Liver (tissue), 3 donors: Measurements from ENCODE around the gene TEX19.

Experiments used
- GABPA ChIP-seq, 2 donors: IDR thresholded peaks in 1 of 2; conservative IDR thresholded peaks in 1 of 2; 2 replicates each; pipeline ENCODE4 v1.6.1; 2016; ENCODE audit warnings: antibody characterized with exemption in 2 of 2, mild to moderate bottlenecking in 1 of 2, moderate library complexity in 1 of 2
- TF ChIP-seq, protein P1 (sequence below): fragments of 150-350 bp; IDR thresholded peaks from 2 replicates; pipeline ENCODE4 v1.5.1; 2017; ENCODE audit warnings: improper control_type of control experiment, low read depth, low read length; ENCODE audit not compliant: missing input control
- donor health status: healthy.
- donor health status: healthy.

DNA sequence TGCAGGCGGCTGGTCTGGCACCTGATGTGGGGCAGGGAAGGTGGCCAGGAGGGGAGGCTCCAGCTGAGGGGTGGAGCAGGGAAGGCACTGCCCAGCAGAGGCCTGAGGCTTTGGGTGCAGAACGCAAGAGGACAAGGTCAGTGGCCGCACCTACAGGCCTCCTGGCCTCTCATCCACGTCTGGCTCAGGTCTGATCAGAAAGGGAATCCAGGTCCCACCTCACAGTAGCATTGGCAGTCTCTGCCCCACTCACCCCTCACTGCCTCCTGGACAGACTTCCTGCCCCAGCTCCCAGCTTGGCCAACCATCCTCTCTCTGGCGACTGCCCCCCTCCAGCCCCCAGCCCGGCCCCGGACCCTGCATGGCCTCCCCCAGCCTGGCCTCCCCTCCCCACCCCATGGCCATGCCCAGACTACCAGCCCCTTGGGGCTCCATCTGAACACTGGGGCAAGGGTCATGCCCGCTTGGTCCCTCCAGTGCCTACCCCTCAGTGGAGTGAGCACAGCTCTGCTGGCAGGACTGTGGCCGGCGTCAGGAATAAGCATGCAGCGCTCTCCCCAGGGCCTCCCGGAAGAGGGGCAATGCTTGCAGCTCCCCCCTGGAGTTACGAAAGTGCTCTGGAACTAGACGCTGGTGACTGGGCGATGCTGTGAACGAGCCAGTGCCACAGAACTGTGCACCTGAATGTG is 17.1 kb downstream of the TEX19 start:
- no peak for TF ChIP-seq GABPA (IDR thresholded peaks at IDR 0.05 in 1 of 2, conservative IDR thresholded peaks at IDR 0.05 in 1 of 2)
- TF ChIP-seq, protein P1, sequence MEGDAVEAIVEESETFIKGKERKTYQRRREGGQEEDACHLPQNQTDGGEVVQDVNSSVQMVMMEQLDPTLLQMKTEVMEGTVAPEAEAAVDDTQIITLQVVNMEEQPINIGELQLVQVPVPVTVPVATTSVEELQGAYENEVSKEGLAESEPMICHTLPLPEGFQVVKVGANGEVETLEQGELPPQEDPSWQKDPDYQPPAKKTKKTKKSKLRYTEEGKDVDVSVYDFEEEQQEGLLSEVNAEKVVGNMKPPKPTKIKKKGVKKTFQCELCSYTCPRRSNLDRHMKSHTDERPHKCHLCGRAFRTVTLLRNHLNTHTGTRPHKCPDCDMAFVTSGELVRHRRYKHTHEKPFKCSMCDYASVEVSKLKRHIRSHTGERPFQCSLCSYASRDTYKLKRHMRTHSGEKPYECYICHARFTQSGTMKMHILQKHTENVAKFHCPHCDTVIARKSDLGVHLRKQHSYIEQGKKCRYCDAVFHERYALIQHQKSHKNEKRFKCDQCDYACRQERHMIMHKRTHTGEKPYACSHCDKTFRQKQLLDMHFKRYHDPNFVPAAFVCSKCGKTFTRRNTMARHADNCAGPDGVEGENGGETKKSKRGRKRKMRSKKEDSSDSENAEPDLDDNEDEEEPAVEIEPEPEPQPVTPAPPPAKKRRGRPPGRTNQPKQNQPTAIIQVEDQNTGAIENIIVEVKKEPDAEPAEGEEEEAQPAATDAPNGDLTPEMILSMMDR, result no peak
